Thoracic aorta (tissue), 2 donors: Measurements from ENCODE around the gene TANGO2. TPM values are rescaled to one million over a fixed set of nuclear protein-coding genes. Genes with fewer than 3 reads are reported as not detected.

Experiments
- ATAC-seq: fragments of 150-250 bp; one replicate; pipeline ENCODE4 v1.8.0; 2017; ENCODE audit warnings: low read depth; ENCODE audit not compliant: insufficient number of reproducible peaks, low FRiP score
- DNase-seq: peaks from one replicate; pipeline ENCODE4 v3.0.0-alpha.2; 2020; ENCODE audit warnings: low spot score
- H3K27ac ChIP-seq, 2 donors: fragments of 200-600 bp; sonication (generic); 1 replicate in 1 of 2; 2 replicates in 1 of 2; pipeline ENCODE4 v1.5.1; 2016; ENCODE audit warnings: mild to moderate bottlenecking in 2 of 2, moderate library complexity in 2 of 2
- H3K27me3 ChIP-seq: fragments of 200-600 bp; sonication (generic); replicated peaks from 2 replicates; pipeline ENCODE4 v1.6.0; 2016; ENCODE audit warnings: mild to moderate bottlenecking; ENCODE audit not compliant: insufficient read depth
- H3K36me3 ChIP-seq: fragments of 200-600 bp; sonication (generic); one replicate; pipeline ENCODE4 v1.5.1; 2016
- H3K4me1 ChIP-seq, 2 donors: fragments of 200-600 bp; sonication (generic); 1 replicate in 1 of 2; 2 replicates in 1 of 2; pipeline versions ENCODE4 v1.5.1 to v1.6.0; 2016; ENCODE audit warnings: low read depth in 2 of 2, mild to moderate bottlenecking in 1 of 2; ENCODE audit not compliant: control insufficient read depth in 1 of 2
- H3K4me3 ChIP-seq: fragments of 200-600 bp; sonication (generic); 2 replicates; pipeline ENCODE4 v1.5.1; 2016; ENCODE audit warnings: mild to moderate bottlenecking
- H3K9me3 ChIP-seq: fragments of 200-600 bp; sonication (generic); 2 replicates; pipeline ENCODE4 v1.5.1; 2016
- total RNA-seq, 2 donors: library from RNA; depleted of rRNA; stranded (reverse); fragments of >200 nt; gene quantifications; one replicate each; pipeline versions ENCODE4 v1.1.0 to v1.2.3, GENCODE V29; 2016
- TF ChIP-seq, protein P1 (sequence below): fragments of 200-600 bp; sonication (generic); IDR thresholded peaks from one replicate; pipeline ENCODE4 v1.5.1; 2019; ENCODE audit warnings: antibody characterized with exemption

Gene TANGO2
- total RNA-seq, 2 donors from 2014 or later = 48.7 to 109 TPM

- no peaks in the 10 kb centered on the region for H3K9me3 ChIP-seq
- H3K4me3 ChIP-seq = no peak overlapping the region
- H3K36me3 ChIP-seq = no peaks in the 10 kb centered on the region
- ATAC-seq (no peak), DNase-seq (no peak)
- no peaks in the 10 kb centered on the region for H3K27me3 ChIP-seq
- no peak overlapping the region for H3K27ac ChIP-seq
- H3K4me1 ChIP-seq = peaks cover 4 to 8% of the 10 kb centered on the region in 2 donors
- TF ChIP-seq, protein P1, sequence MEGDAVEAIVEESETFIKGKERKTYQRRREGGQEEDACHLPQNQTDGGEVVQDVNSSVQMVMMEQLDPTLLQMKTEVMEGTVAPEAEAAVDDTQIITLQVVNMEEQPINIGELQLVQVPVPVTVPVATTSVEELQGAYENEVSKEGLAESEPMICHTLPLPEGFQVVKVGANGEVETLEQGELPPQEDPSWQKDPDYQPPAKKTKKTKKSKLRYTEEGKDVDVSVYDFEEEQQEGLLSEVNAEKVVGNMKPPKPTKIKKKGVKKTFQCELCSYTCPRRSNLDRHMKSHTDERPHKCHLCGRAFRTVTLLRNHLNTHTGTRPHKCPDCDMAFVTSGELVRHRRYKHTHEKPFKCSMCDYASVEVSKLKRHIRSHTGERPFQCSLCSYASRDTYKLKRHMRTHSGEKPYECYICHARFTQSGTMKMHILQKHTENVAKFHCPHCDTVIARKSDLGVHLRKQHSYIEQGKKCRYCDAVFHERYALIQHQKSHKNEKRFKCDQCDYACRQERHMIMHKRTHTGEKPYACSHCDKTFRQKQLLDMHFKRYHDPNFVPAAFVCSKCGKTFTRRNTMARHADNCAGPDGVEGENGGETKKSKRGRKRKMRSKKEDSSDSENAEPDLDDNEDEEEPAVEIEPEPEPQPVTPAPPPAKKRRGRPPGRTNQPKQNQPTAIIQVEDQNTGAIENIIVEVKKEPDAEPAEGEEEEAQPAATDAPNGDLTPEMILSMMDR = no peak
Measured at GRCh38 chr22:20008221-20008995, 12.5 kb upstream of the TANGO2 start.

DNA sequence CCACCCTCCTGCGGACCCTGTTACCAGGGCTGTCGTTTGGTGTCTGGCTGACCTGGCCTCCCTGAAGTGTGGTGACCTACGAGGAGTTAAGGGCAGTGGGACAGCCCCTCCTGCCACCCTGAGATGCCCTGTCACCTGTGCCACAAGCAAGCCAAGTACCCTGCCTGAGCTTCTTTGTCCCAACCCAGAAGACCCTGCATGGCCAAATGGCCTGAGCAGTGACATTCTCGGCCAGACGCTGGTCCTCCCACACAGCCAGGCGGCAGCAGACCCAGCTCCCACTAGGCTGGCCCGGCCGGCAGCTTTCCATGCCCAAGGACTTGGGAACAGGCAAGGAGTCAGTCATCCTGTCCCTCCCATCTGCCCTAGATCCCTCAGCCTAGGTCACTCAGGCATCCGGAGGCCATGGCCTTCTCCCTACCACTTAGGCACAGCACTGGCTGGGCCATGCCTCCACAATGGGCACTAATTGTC lies 11.9 kb upstream of the TANGO2 start:
- peaks cover 4 to 14% of the 10 kb centered on the region in 2 donors for H3K4me1 ChIP-seq
- no peak for DNase-seq
- no peak overlapping the region for H3K27ac ChIP-seq
- TF ChIP-seq, protein P1 = no peak
- no peaks in the 10 kb centered on the region for H3K9me3 ChIP-seq
- no peaks in the 10 kb centered on the region for H3K36me3 ChIP-seq
- no peak overlapping the region for H3K4me3 ChIP-seq
- no peaks in the 10 kb centered on the region for H3K27me3 ChIP-seq
- ATAC-seq = no peak

GRCh38 chr22:20009582-20010306 lies 11.2 kb upstream of the TANGO2 start:
- TF ChIP-seq, protein P1 = no peak
- no peaks in the 10 kb centered on the region for H3K36me3 ChIP-seq
- H3K4me1 ChIP-seq = peaks cover 4 to 19% of the 10 kb centered on the region in 2 donors
- no peak overlapping the region for H3K27ac ChIP-seq
- H3K27me3 ChIP-seq = no peaks in the 10 kb centered on the region
- H3K4me3 ChIP-seq = no peak overlapping the region
- no peak for DNase-seq
- no peaks in the 10 kb centered on the region for H3K9me3 ChIP-seq
- no peak for ATAC-seq

DNA sequence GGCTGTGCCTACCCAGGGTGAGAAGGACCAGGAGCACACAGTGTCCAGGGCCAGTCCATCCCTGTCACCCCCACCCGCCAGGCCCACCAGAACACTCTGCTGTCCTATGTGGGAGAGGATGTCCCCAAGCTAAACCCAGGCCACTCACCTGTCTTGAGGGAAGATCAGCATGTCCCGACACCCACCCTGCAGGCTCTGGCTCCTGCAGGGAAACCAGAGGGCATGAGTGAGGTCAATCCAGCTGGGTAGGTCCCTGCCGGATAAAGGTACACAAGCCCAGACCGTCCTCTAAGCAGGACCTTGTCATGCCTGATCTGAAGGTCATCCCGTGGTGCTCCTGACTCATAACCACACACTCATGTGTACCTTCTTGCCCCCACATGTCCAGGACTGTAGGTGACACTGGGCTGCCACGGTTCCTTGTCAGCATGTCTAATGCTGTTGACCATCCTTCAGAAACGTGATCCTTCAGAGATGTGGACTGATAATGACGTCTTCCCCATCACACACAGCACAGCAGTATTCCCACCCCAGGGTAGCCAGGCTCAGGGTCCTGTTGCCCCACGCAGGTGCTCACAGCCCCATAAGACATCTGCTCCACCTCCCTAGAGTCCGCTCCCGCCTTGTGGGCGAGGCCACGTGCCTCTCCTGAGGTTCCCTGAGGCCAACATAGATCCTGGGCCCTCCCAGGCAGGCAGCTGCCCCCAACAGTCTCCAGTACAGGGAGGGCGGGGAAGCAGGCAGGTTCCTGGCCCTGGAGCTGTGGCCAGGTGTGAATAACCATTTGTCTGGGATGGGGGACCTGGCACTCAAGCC lies 10.4 kb upstream of the TANGO2 start:
- DNase-seq (no peak), ATAC-seq (no peak)
- no peak overlapping the region for H3K27ac ChIP-seq

More for the DNA sequence above, 10.4 kb upstream of the TANGO2 start:
- TF ChIP-seq, protein P1 = no peak
- Histone ChIP-seq H3K9me3 (no peaks in the 10 kb centered on the region), H3K4me1 (peaks cover 4 to 27% of the 10 kb centered on the region in 2 donors), H3K27me3 (no peaks in the 10 kb centered on the region), H3K36me3 (no peaks in the 10 kb centered on the region), H3K4me3 (no peak overlapping the region)
